Activated CD8-positive, alpha-beta memory T cell treated with anti-CD3 and anti-CD28 coated beads, Interleukin-2, amount 50 U/mL, for 24 hours (primary cell): Measurements from ENCODE around the gene DNAJC12.
"Not testable (repeated sequence)": the region's sequence is repeated elsewhere in the genome, so short reads cannot be mapped to it uniquely, and the experiment has no call there.

Experiments
- DNase-seq: peaks from one replicate; pipeline ENCODE4 v3.0.0-alpha.2; 2020; ENCODE audit errors: extremely low read depth

DNAJC12 gene

GRCh38 chr10:67793313-67793712, 44.7 kb downstream of the DNAJC12 start:
- no peak for DNase-seq

GRCh38 chr10:67792653-67793052, 45.3 kb downstream of the DNAJC12 start:
- no peak for DNase-seq

- no peak for DNase-seq
Observed at GRCh38 chr10:67790534-67791408, 47.2 kb downstream of the DNAJC12 start.

- no peak for DNase-seq
Observed at GRCh38 chr10:67789769-67790168, 48.2 kb downstream of the DNAJC12 start.

- DNase-seq, result peak; percentile 57
Observed at GRCh38 chr10:67788028-67788886, 49.7 kb downstream of the DNAJC12 start.

GRCh38 chr10:67785098-67785497, 52.9 kb downstream of the DNAJC12 start:
- no peak for DNase-seq

- DNase-seq, result no peak
Observed at GRCh38 chr10:67784474-67784873, 53.5 kb downstream of the DNAJC12 start.

GRCh38 chr10:67783606-67784294, 54.2 kb downstream of the DNAJC12 start:
- DNase-seq, result no peak

GRCh38 chr10:67782530-67782929, 55.5 kb downstream of the DNAJC12 start:
- DNase-seq, result no peak

- DNase-seq, result no peak
Observed at GRCh38 chr10:67780759-67781538, 57.0 kb downstream of the DNAJC12 start.

- not testable (repeated sequence) for DNase-seq
Observed at GRCh38 chr10:67780204-67780621, 57.8 kb downstream of the DNAJC12 start.

GRCh38 chr10:67779465-67780203, 58.4 kb downstream of the DNAJC12 start:
- DNase-seq, result peak; percentile 24

- DNase-seq, result no peak
Observed at GRCh38 chr10:67776371-67776770, 61.6 kb downstream of the DNAJC12 start.

- DNase-seq, result no peak
Observed at GRCh38 chr10:67775279-67775678, 62.7 kb downstream of the DNAJC12 start.

GRCh38 chr10:67772894-67773511, 65.0 kb downstream of the DNAJC12 start:
- no peak for DNase-seq

GRCh38 chr10:67772151-67772550, 65.8 kb downstream of the DNAJC12 start:
- no peak for DNase-seq

- no peak for DNase-seq
Observed at GRCh38 chr10:67771200-67771599, 66.8 kb downstream of the DNAJC12 start.

- DNase-seq, result no peak
Observed at GRCh38 chr10:67770537-67770936, 67.5 kb downstream of the DNAJC12 start.

GRCh38 chr10:67767244-67767643, 70.7 kb downstream of the DNAJC12 start:
- DNase-seq, result no peak
